GM19467 (cell line): Measurements from ENCODE around the gene ALDH3A1.

ENCODE experiments used
- ATAC-seq: cut with Tn5 transposase; IDR thresholded peaks from one replicate; pipeline ENCODE4 v1.9.1; 2021; ENCODE audit warnings: mild to moderate bottlenecking, moderate library complexity; ENCODE audit not compliant: unreplicated experiment

ALDH3A1 gene

GRCh38 chr17:19742495-19742894, 5.6 kb downstream of the ALDH3A1 start:
- ATAC-seq = no peak

GRCh38 chr17:19741832-19742457, 6.2 kb downstream of the ALDH3A1 start:
- ATAC-seq = no peak

- ATAC-seq = no peak
Measured at GRCh38 chr17:19740933-19741332, 7.2 kb downstream of the ALDH3A1 start.

GRCh38 chr17:19739241-19740201, 8.6 kb downstream of the ALDH3A1 start:
- ATAC-seq = no peak

GRCh38 chr17:19738757-19739156, 9.3 kb downstream of the ALDH3A1 start:
- ATAC-seq = no peak

GRCh38 chr17:19738073-19738449, 10.0 kb downstream of the ALDH3A1 start:
- ATAC-seq = no peak

- ATAC-seq = no peak
Measured at GRCh38 chr17:19737305-19738072, 10.6 kb downstream of the ALDH3A1 start.

GRCh38 chr17:19736071-19736470, 12.0 kb downstream of the ALDH3A1 start:
- ATAC-seq = no peak

GRCh38 chr17:19733953-19734526, 14.1 kb downstream of the ALDH3A1 start:
- no peak for ATAC-seq

GRCh38 chr17:19731626-19732025, 16.5 kb downstream of the ALDH3A1 start:
- no peak for ATAC-seq

- ATAC-seq = no peak
Measured at GRCh38 chr17:19730843-19731242, 17.3 kb downstream of the ALDH3A1 start.

GRCh38 chr17:19729900-19730299, 18.2 kb downstream of the ALDH3A1 start:
- no peak for ATAC-seq

- ATAC-seq = no peak
Measured at GRCh38 chr17:19728084-19728495, 20.0 kb downstream of the ALDH3A1 start.

- ATAC-seq = no peak
Measured at GRCh38 chr17:19727501-19728078, 20.5 kb downstream of the ALDH3A1 start.

GRCh38 chr17:19726631-19727376, 21.3 kb downstream of the ALDH3A1 start:
- ATAC-seq = no peak

- no peak for ATAC-seq
Measured at GRCh38 chr17:19725486-19725885, 22.6 kb downstream of the ALDH3A1 start.

GRCh38 chr17:19724501-19725420, 23.3 kb downstream of the ALDH3A1 start:
- no peak for ATAC-seq

- no peak for ATAC-seq
Measured at GRCh38 chr17:19723964-19724363, 24.1 kb downstream of the ALDH3A1 start.
